Measurements from ENCODE around the gene C19orf38. TPM values are rescaled to one million over a fixed set of nuclear protein-coding genes. Genes with fewer than 3 reads are reported as not detected.

C19orf38 gene
- total RNA-seq, 1 experiment from 2014 or later: not detected

DNA sequence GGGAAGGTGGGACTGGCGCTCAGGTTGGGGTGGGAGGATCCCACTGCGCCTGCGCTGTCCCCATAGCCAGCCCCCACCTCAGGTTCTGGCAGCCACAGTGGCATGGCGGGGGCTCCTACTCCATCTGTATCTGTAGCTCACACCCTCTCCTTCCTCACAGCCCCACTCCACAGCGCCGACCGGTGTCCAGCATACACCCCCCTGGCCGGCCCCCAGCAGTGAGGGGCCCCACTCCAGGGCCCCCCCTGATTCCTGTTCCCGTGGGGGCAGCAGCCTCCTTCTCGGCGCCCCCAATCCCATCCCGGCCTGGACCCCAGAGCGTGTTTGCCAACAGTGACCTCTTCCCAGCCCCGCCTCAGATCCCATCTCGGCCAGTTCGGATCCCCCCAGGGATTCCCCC lies 18.2 kb upstream of the C19orf38 start:
- CTCF ChIA-PET: interaction anchor here (1.0 to 4.5 kb wide), 10 partner anchors 9 to 135 kb away, joined by 3 to 31 read pairs (median 6); partner anchors contain the start of genes DNM2 and QTRT1
- Mint-ChIP-seq H3K4me1 (no peaks in the 10 kb centered on the region), H3K36me3 (peaks cover 23% of the 10 kb centered on the region), H3K9me3 (no peaks in the 10 kb centered on the region), H3K27me3 (ENCODE audit: low read depth) (no peaks in the 10 kb centered on the region), H3K27ac (no peak overlapping the region), H3K4me3 (no peak overlapping the region)
- DNase-seq (ENCODE audit: low spot score) (no peak), ATAC-seq (no peak)
- TF ChIP-seq TEAD4 (CRISPR knock-in tag; IDR thresholded peaks at IDR 0.05): no peak
- POLR2A ChIA-PET: interaction anchor here (0.5 kb wide), 1 partner anchor 15 kb away, joined by 3 read pairs; no protein-coding TSS in a partner anchor

- Mint-ChIP-seq H3K4me1 (no peaks in the 10 kb centered on the region), H3K27ac (no peak overlapping the region), H3K36me3 (peaks cover 19% of the 10 kb centered on the region), H3K27me3 (ENCODE audit: low read depth) (no peaks in the 10 kb centered on the region), H3K9me3 (no peaks in the 10 kb centered on the region), H3K4me3 (no peak overlapping the region)
- CTCF ChIA-PET: interaction anchor here (1.0 to 4.5 kb wide), 5 partner anchors 28 to 112 kb away, joined by 3 to 23 read pairs (median 5); partner anchors contain the start of gene DNM2
- no peak for TF ChIP-seq FOXP1 (CRISPR knock-in tag; IDR thresholded peaks at IDR 0.05; ENCODE audit: borderline replicate concordance)
- no peak for TF ChIP-seq SMAD3 (CRISPR knock-in tag; IDR thresholded peaks at IDR 0.05; ENCODE audit: borderline replicate concordance)
- TF ChIP-seq, protein P1, sequence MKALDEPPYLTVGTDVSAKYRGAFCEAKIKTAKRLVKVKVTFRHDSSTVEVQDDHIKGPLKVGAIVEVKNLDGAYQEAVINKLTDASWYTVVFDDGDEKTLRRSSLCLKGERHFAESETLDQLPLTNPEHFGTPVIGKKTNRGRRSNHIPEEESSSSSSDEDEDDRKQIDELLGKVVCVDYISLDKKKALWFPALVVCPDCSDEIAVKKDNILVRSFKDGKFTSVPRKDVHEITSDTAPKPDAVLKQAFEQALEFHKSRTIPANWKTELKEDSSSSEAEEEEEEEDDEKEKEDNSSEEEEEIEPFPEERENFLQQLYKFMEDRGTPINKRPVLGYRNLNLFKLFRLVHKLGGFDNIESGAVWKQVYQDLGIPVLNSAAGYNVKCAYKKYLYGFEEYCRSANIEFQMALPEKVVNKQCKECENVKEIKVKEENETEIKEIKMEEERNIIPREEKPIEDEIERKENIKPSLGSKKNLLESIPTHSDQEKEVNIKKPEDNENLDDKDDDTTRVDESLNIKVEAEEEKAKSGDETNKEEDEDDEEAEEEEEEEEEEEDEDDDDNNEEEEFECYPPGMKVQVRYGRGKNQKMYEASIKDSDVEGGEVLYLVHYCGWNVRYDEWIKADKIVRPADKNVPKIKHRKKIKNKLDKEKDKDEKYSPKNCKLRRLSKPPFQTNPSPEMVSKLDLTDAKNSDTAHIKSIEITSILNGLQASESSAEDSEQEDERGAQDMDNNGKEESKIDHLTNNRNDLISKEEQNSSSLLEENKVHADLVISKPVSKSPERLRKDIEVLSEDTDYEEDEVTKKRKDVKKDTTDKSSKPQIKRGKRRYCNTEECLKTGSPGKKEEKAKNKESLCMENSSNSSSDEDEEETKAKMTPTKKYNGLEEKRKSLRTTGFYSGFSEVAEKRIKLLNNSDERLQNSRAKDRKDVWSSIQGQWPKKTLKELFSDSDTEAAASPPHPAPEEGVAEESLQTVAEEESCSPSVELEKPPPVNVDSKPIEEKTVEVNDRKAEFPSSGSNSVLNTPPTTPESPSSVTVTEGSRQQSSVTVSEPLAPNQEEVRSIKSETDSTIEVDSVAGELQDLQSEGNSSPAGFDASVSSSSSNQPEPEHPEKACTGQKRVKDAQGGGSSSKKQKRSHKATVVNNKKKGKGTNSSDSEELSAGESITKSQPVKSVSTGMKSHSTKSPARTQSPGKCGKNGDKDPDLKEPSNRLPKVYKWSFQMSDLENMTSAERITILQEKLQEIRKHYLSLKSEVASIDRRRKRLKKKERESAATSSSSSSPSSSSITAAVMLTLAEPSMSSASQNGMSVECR (CRISPR knock-in tag; IDR thresholded peaks at IDR 0.05; ENCODE audit: borderline replicate concordance): no peak
- TF ChIP-seq OVOL2 (CRISPR knock-in tag; IDR thresholded peaks at IDR 0.05; ENCODE audit: borderline replicate concordance): no peak
- TF ChIP-seq NR2C2 (CRISPR knock-in tag; IDR thresholded peaks at IDR 0.05): no peak
- TF ChIP-seq, protein P2, sequence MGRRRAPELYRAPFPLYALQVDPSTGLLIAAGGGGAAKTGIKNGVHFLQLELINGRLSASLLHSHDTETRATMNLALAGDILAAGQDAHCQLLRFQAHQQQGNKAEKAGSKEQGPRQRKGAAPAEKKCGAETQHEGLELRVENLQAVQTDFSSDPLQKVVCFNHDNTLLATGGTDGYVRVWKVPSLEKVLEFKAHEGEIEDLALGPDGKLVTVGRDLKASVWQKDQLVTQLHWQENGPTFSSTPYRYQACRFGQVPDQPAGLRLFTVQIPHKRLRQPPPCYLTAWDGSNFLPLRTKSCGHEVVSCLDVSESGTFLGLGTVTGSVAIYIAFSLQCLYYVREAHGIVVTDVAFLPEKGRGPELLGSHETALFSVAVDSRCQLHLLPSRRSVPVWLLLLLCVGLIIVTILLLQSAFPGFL (CRISPR knock-in tag; IDR thresholded peaks at IDR 0.05; ENCODE audit: borderline replicate concordance): no peak
- TF ChIP-seq TEAD4 (CRISPR knock-in tag; IDR thresholded peaks at IDR 0.05): no peak
- TF ChIP-seq FOXJ3 (CRISPR knock-in tag; IDR thresholded peaks at IDR 0.05; ENCODE audit: borderline replicate concordance): no peak
- TF ChIP-seq, protein P3, sequence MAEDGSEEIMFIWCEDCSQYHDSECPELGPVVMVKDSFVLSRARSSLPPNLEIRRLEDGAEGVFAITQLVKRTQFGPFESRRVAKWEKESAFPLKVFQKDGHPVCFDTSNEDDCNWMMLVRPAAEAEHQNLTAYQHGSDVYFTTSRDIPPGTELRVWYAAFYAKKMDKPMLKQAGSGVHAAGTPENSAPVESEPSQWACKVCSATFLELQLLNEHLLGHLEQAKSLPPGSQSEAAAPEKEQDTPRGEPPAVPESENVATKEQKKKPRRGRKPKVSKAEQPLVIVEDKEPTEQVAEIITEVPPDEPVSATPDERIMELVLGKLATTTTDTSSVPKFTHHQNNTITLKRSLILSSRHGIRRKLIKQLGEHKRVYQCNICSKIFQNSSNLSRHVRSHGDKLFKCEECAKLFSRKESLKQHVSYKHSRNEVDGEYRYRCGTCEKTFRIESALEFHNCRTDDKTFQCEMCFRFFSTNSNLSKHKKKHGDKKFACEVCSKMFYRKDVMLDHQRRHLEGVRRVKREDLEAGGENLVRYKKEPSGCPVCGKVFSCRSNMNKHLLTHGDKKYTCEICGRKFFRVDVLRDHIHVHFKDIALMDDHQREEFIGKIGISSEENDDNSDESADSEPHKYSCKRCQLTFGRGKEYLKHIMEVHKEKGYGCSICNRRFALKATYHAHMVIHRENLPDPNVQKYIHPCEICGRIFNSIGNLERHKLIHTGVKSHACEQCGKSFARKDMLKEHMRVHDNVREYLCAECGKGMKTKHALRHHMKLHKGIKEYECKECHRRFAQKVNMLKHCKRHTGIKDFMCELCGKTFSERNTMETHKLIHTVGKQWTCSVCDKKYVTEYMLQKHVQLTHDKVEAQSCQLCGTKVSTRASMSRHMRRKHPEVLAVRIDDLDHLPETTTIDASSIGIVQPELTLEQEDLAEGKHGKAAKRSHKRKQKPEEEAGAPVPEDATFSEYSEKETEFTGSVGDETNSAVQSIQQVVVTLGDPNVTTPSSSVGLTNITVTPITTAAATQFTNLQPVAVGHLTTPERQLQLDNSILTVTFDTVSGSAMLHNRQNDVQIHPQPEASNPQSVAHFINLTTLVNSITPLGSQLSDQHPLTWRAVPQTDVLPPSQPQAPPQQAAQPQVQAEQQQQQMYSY (CRISPR knock-in tag; IDR thresholded peaks at IDR 0.05): no peak
- ATAC-seq: no peak
- POLR2A ChIA-PET: no interaction called here
- no peak for DNase-seq (ENCODE audit: low spot score)
Observed at GRCh38 chr19:10830370-10830769, 17.8 kb upstream of the C19orf38 start.

GRCh38 chr19:10830931-10831779 lies 17.1 kb upstream of the C19orf38 start:
- Mint-ChIP-seq H3K27me3 (ENCODE audit: low read depth) (0 out of 2 replicates have a peak, but pooled peaks cover under 1% of the 10 kb centered on the region), H3K27ac (no peak overlapping the region), H3K36me3 (peaks cover 13% of the 10 kb centered on the region; the same call in 1 of the 2 replicates), H3K9me3 (no peaks in the 10 kb centered on the region; the same call in 1 of the 2 replicates), H3K4me1 (peaks cover under 1% of the 10 kb centered on the region; the same call in 1 of the 2 replicates), H3K4me3 (no peak overlapping the region)
- ATAC-seq (no peak), DNase-seq (ENCODE audit: low spot score) (no peak)
- ChIA-PET CTCF (interaction anchor here (1.2 to 4.5 kb wide), 3 partner anchors 27 to 113 kb away, joined by 4 to 23 read pairs (median 22); partner anchors contain the start of gene DNM2), POLR2A (no interaction called here)
- TF ChIP-seq CREB1 (CRISPR knock-in tag; IDR thresholded peaks at IDR 0.05): no peak
- no peak for TF ChIP-seq FOXP4 (CRISPR knock-in tag; IDR thresholded peaks at IDR 0.05)
- no peak for TF ChIP-seq IRF2 (CRISPR knock-in tag; IDR thresholded peaks at IDR 0.05; ENCODE audit: borderline replicate concordance, low read depth)
- TF ChIP-seq PRRX2 (CRISPR knock-in tag; IDR thresholded peaks at IDR 0.05): no peak
- TF ChIP-seq, protein P4, sequence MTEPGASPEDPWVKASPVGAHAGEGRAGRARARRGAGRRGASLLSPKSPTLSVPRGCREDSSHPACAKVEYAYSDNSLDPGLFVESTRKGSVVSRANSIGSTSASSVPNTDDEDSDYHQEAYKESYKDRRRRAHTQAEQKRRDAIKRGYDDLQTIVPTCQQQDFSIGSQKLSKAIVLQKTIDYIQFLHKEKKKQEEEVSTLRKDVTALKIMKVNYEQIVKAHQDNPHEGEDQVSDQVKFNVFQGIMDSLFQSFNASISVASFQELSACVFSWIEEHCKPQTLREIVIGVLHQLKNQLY (CRISPR knock-in tag; IDR thresholded peaks at IDR 0.05): no peak
- TF ChIP-seq FOXP1 (CRISPR knock-in tag; IDR thresholded peaks at IDR 0.05; ENCODE audit: borderline replicate concordance): no peak
- no peak for TF ChIP-seq ERG (CRISPR knock-in tag; IDR thresholded peaks at IDR 0.05)
- no peak for TF ChIP-seq NR3C1 (CRISPR knock-in tag; conservative IDR thresholded peaks at IDR 0.05; ENCODE audit: low read depth)

Measured in WTC11 (cell line).